K562 (cell line): ENCODE data around the gene PRTFDC1. TPM values are rescaled to one million over a fixed set of nuclear protein-coding genes. Genes with fewer than 3 reads are reported as not detected.

Source experiments
- ATAC-seq: fragments of 200-7000 bp; cut with Tn5 transposase; 3 replicates; pipeline ENCODE4 v1.9.1; 2020; ENCODE audit warnings: moderate library complexity
- BruUV-seq: library from RNA; stranded (reverse); fragments of 400-500 nt; replicated peaks from 2 replicates; lab custom pipeline; 2021; lab: Mats Ljungman, UMichigan
- CTCF ChIA-PET: fragments of 300-600 bp; formaldehyde crosslinking; extraction: SDS; loops from one replicate; lab custom pipeline; 2021; ENCODE audit warnings: low intra/inter-chr PET ratio; lab: Yijun Ruan, JAX
- POLR2A ChIA-PET: fragments of 300-600, 350-650 bp; sonication (Branson Sonifier 250); formaldehyde crosslinking; extraction: SDS; loops from one replicate; lab custom pipeline; 2021; ENCODE audit warnings: antibody characterized with exemption, inconsistent platforms; lab: Yijun Ruan, JAX
- DNase-seq, 4 experiments: peaks; one replicate each; pipeline versions ENCODE4 v3.0.0 to v3.0.0-alpha.2; 2011 to 2018; ENCODE audit warnings: low spot score in 3 of 4, mixed read lengths in 3 of 4; ENCODE audit errors: extremely low read depth in 1 of 4
- FAIRE-seq: peaks from 2 replicates; lab custom pipeline; 2011; peaks lifted over from hg19 to GRCh38; lab: Jason Lieb, UNC
- H2AFZ ChIP-seq: 2 replicates; pipeline ENCODE4 v1.6.0; 2011; ENCODE audit warnings: low read depth, low read length, control low read depth, inconsistent platforms
- H3K27ac ChIP-seq: fragments of 200-600 bp; 3 replicates; pipeline ENCODE4 v1.8.0; 2011; ENCODE audit warnings: low read depth, mild to moderate bottlenecking, control low read depth, inconsistent platforms, low read length, moderate library complexity, mixed read lengths; ENCODE audit errors: extremely low read depth
- H3K27me3 ChIP-seq, 2 experiments: fragments of 300-600 bp in 1 of 2; 2 replicates in 1 of 2; 3 replicates in 1 of 2; pipeline versions ENCODE4 v1.6.0 to v1.8.0; 2011; ENCODE audit warnings: inconsistent platforms in 2 of 2, low read length in 2 of 2, mild to moderate bottlenecking in 1 of 2, mixed read lengths in 1 of 2, moderate library complexity in 1 of 2; ENCODE audit not compliant: control insufficient read depth in 2 of 2, insufficient read depth in 2 of 2
- H3K36me3 ChIP-seq: fragments of 300-600 bp; 3 replicates; pipeline ENCODE4 v1.8.0; 2011; ENCODE audit warnings: mild to moderate bottlenecking, low read length, inconsistent platforms; ENCODE audit not compliant: control insufficient read depth, insufficient read depth
- H3K4me1 ChIP-seq, 2 experiments: fragments of 200-600 bp in 1 of 2; replicated peaks in 1 of 2; 2 replicates in 1 of 2; 3 replicates in 1 of 2; pipeline versions ENCODE4 v1.5.1 to v1.8.0; 2011; ENCODE audit warnings: inconsistent platforms in 2 of 2, low read length in 2 of 2, mild to moderate bottlenecking in 1 of 2, mixed read lengths in 1 of 2, moderate library complexity in 1 of 2; ENCODE audit not compliant: control insufficient read depth in 2 of 2, insufficient read depth in 2 of 2
- H3K4me2 ChIP-seq: 2 replicates; pipeline ENCODE4 v1.6.1; 2011; ENCODE audit warnings: low read length, control low read depth, inconsistent platforms, mixed read lengths; ENCODE audit not compliant: insufficient read depth
- H3K4me3 ChIP-seq: fragments of 200-600 bp; sonication (generic), shearing (Covaris generic); 2 replicates; pipeline ENCODE4 v1.5.1; 2016; ENCODE audit warnings: control low read depth, inconsistent platforms
- H3K79me2 ChIP-seq: fragments of 200-600 bp; 3 replicates; pipeline ENCODE4 v1.8.0; 2011; ENCODE audit warnings: low read length, inconsistent platforms; ENCODE audit not compliant: control insufficient read depth, insufficient read depth
- H3K9ac ChIP-seq, 2 experiments: 2 replicates each; pipeline versions ENCODE4 v1.6.0 to v1.6.1; 2011; ENCODE audit warnings: low read depth in 2 of 2, low read length in 2 of 2, control low read depth in 1 of 2, inconsistent platforms in 1 of 2, mild to moderate bottlenecking in 1 of 2, mixed read lengths in 1 of 2; ENCODE audit not compliant: insufficient read depth in 1 of 2
- H3K9me1 ChIP-seq: one replicate; pipeline ENCODE4 v1.6.0; 2011; ENCODE audit warnings: inconsistent platforms, mild to moderate bottlenecking, low read length, moderate library complexity; ENCODE audit not compliant: control insufficient read depth, insufficient read depth
- H3K9me3 ChIP-seq: replicated peaks from 2 replicates; pipeline ENCODE4 v1.5.1; 2011; ENCODE audit warnings: low read depth, low read length, inconsistent platforms; ENCODE audit not compliant: control insufficient read depth, insufficient read depth
- H4K20me1 ChIP-seq: replicated peaks from 2 replicates; pipeline ENCODE4 v1.6.1; 2011; ENCODE audit warnings: low read length, inconsistent platforms, mixed read lengths; ENCODE audit not compliant: control insufficient read depth, insufficient read depth
- FOXA3 ChIP-seq, 2 experiments: fragments of 450-650 bp in 1 of 2; sonication (generic) in 1 of 2; formaldehyde crosslinking; IDR thresholded peaks in 1 of 2; conservative IDR thresholded peaks in 1 of 2; 2 replicates each; pipeline versions ENCODE4 v1.4.0 to v1.8.0; 2020 to 2022; ENCODE audit warnings: mild to moderate bottlenecking in 2 of 2, missing genetic modification reagents in 1 of 2
- HNRNPK ChIP-seq: fragments of 200-400 bp; formaldehyde crosslinking; IDR thresholded peaks from one replicate; pipeline ENCODE4 v1.6.1; 2018; ENCODE audit warnings: mild to moderate bottlenecking, low read depth, low read length; ENCODE audit not compliant: poor library complexity, severe bottlenecking
- ILK ChIP-seq: fragments of 450-650 bp; IDR thresholded peaks from 2 replicates; pipeline ENCODE4 v1.6.1; 2016; ENCODE audit warnings: missing genetic modification characterization, low read depth, mild to moderate bottlenecking, missing compliant biosample characterization, moderate library complexity, borderline replicate concordance
- SLC30A9 ChIP-seq: fragments of 250-450 bp; sonication (Bioruptor Pico); IDR thresholded peaks from 2 replicates; pipeline ENCODE4 v1.8.0; 2022; ENCODE audit warnings: mild to moderate bottlenecking, moderate library complexity
- TRIM24 ChIP-seq, 2 experiments: fragments of 450-650 bp; IDR thresholded peaks; 2 replicates each; pipeline ENCODE4 v1.6.1; 2016
- ZZZ3 ChIP-seq: fragments of 450-650 bp; IDR thresholded peaks from 2 replicates; pipeline ENCODE4 v1.6.1; 2016; ENCODE audit warnings: antibody characterized with exemption, mild to moderate bottlenecking, moderate library complexity
- WGBS: fragments of 100-300 bp; shearing (Covaris generic); methylation state at CpG from one replicate; pipeline ENCODE4 v1.1.6; 2016; ENCODE audit warnings: low coverage, mixed read lengths; ENCODE audit not compliant: insufficient coverage; ENCODE audit errors: missing lambda C conversion rate; 5-methylcytosine and 5-hydroxymethylcytosine counted together
- in situ Hi-C: fragments of 300-500 bp; cut with MboI; formaldehyde crosslinking; loops from 4 replicates; pipeline ENCODE4 v1.15.0; 2018; ENCODE audit warnings: inconsistent platforms, mixed read lengths
- intact Hi-C: fragments of 100-400 bp; cut with micrococcal nuclease; formaldehyde crosslinking; loops from 2 replicates; pipeline ENCODE4 v1.14.2; 2022
- polyA plus RNA-seq, 8 experiments: library from polyadenylated mRNA; depleted of rRNA in 4 of 8; stranded (reverse) in 5 of 8; unstranded in 3 of 8; fragments of >200 nt; fragmentation: Nextera tagmentation in 2 of 8; fragmentation: Illumina TruSeq in 1 of 8; extraction: Ambion mirVana in 2 of 8; extraction: Trizol in 1 of 8; gene quantifications; 2 replicates each; pipeline versions ENCODE4 v1.2.1 to v1.2.3, GENCODE V29; 2011 to 2014; ENCODE audit warnings: inconsistent platforms in 1 of 8, missing spikeins in 1 of 8
- total RNA-seq, 7 experiments: library from RNA; depleted of rRNA in 6 of 7; stranded (reverse); fragments of >200 nt in 6 of 7; fragmentation: Illumina TruSeq in 2 of 7; extraction: Trizol in 2 of 7; gene quantifications; 2 replicates each; pipeline versions ENCODE4 v1.2.1 to v1.2.3, GENCODE V29; 2011 to 2021; ENCODE audit warnings: low replicate concordance in 1 of 7
- TF ChIP-seq, protein P1 (sequence below): fragments of 250-450 bp; sonication (Bioruptor Pico); IDR thresholded peaks from 2 replicates; pipeline ENCODE4 v1.4.0; 2020; ENCODE audit warnings: mild to moderate bottlenecking, moderate library complexity
- TF ChIP-seq, protein P2 (sequence below): fragments of 450-650 bp; IDR thresholded peaks from 2 replicates; pipeline ENCODE4 v1.6.1; 2016; ENCODE audit warnings: mild to moderate bottlenecking
- TF ChIP-seq, protein P3 (sequence below): sonication (generic); formaldehyde crosslinking; IDR thresholded peaks from 2 replicates; pipeline ENCODE4 v1.8.1; 2023; ENCODE audit warnings: missing genetic modification reagents, mild to moderate bottlenecking, borderline replicate concordance

The PRTFDC1 gene
- total and polyA plus RNA-seq, 9 of the 15 experiments (the other 6 are each of a cell fraction or from before 2014, with no cell fraction given), result 7.0 to 27.6 (median 10.0) TPM

DNA sequence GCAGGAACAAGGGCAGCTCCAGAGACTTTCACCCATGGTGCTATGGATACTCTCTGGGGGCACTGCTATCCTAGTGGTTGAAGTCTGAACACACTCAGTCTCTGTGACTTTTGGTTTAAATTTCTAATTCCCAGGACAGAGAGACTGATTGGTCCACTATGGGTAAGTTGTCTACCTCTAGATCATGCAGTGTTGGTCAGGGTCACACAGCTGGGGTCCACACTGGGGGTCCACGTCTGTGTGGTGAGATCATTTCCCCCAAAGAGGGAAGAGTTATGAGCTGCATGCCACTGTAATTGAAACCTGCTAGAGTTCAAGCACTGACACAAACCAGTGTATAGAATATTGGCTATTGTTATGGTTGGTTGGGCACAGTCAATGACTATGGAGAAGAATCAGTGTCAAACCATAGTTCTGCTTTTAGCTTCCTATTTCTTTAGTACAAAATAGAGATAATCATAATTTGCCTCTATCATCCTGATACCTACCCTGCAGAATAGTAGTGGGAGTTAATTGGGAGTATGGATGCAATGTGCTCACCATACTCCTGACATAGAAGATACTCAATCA, 101.6 kb downstream of the PRTFDC1 start (continued):
- TF ChIP-seq, protein P1, sequence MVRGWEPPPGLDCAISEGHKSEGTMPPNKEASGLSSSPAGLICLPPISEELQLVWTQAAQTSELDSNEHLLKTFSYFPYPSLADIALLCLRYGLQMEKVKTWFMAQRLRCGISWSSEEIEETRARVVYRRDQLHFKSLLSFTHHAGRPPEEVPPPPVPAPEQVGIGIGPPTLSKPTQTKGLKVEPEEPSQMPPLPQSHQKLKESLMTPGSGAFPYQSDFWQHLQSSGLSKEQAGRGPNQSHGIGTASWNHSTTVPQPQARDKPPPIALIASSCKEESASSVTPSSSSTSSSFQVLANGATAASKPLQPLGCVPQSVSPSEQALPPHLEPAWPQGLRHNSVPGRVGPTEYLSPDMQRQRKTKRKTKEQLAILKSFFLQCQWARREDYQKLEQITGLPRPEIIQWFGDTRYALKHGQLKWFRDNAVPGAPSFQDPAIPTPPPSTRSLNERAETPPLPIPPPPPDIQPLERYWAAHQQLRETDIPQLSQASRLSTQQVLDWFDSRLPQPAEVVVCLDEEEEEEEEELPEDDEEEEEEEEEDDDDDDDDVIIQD (CRISPR knock-in tag), result no peak
- no peak for TF ChIP-seq ILK (tag)
- TF ChIP-seq TRIM24 (IDR thresholded peaks at IDR 0.05), result no peak
- TF ChIP-seq, all 486 proteins: peak for 0

DNA sequence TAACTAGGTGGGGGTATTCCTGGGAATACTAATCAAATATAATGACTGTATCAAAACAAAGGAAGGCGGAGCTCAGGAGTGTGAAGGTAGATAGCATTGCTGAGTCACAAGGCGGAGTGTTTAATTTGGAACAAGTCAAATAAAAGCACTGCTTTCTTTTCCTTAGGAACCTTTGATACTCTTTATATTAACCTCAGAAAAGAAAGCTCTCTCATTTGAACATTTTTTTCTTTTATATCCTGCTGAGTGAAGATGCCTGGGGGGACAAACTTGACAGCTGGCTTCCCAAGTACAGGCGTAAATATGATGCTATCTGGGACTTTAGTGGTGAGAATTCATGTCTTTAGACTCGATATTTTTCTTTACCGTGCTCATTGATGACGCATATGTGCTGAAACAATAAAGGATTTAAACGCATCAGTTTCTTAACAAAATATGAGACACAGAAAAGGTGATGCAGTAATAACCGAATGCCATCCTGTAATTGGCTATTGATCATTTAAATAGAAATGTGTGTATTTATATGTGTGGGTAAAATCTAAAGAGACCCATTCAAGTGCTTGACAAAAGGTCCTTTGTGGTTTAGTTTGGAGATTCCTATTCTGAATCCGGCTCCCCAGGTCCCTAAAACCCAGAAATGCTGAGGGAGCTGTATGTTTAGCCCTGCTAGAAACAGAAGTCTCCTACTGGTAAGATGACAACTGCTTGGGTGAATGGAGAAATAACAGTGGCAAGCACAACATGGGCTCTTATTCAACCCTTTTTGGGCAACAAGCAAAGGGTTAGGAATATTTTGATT, 102.7 kb downstream of the PRTFDC1 start:
- POLR2A ChIA-PET, result interaction anchor here (0.6 to 1.5 kb wide), 2 partner anchors 10 to 49 kb away, joined by 3 read pairs; no protein-coding TSS in a partner anchor
- H3K4me3 ChIP-seq, result no peak overlapping the region
- WGBS, result 35% methylated on average over 9 of the region's 9 CpGs
- H3K9ac ChIP-seq, result no peak overlapping the region
- FAIRE-seq (no peak), DNase-seq (no peak), ATAC-seq (no peak)
- no peaks in the 10 kb centered on the region for H4K20me1 ChIP-seq
- CTCF ChIA-PET, result no interaction called here
- intact Hi-C loops, result no loop called here
- no peaks in the 10 kb centered on the region for H3K9me1 ChIP-seq
- BruUV-seq, result no TSS peak
- peaks cover 0 to 20% of the 10 kb centered on the region in 2 experiments; a peak in 3 of 5 replicates for H3K4me1 ChIP-seq
- no peaks in the 10 kb centered on the region for H3K79me2 ChIP-seq
- no peak overlapping the region for H2AFZ ChIP-seq
- H3K36me3 ChIP-seq, result no peaks in the 10 kb centered on the region
- no peak overlapping the region for H3K4me2 ChIP-seq
- in situ Hi-C loops, result no loop called here
- no peaks in the 10 kb centered on the region for H3K9me3 ChIP-seq
- no peaks in the 10 kb centered on the region for H3K27me3 ChIP-seq
- no peak overlapping the region for H3K27ac ChIP-seq
- TF ChIP-seq ZZZ3 (no peak), HNRNPK (no peak), SLC30A9 (CRISPR knock-in tag) (no peak), FOXA3 (CRISPR knock-in tag; conservative IDR thresholded peaks at IDR 0.05 in 1 of 2, IDR thresholded peaks at IDR 0.05 in 1 of 2) (no peak)
- TF ChIP-seq, protein P2, sequence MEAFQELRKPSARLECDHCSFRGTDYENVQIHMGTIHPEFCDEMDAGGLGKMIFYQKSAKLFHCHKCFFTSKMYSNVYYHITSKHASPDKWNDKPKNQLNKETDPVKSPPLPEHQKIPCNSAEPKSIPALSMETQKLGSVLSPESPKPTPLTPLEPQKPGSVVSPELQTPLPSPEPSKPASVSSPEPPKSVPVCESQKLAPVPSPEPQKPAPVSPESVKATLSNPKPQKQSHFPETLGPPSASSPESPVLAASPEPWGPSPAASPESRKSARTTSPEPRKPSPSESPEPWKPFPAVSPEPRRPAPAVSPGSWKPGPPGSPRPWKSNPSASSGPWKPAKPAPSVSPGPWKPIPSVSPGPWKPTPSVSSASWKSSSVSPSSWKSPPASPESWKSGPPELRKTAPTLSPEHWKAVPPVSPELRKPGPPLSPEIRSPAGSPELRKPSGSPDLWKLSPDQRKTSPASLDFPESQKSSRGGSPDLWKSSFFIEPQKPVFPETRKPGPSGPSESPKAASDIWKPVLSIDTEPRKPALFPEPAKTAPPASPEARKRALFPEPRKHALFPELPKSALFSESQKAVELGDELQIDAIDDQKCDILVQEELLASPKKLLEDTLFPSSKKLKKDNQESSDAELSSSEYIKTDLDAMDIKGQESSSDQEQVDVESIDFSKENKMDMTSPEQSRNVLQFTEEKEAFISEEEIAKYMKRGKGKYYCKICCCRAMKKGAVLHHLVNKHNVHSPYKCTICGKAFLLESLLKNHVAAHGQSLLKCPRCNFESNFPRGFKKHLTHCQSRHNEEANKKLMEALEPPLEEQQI, result no peak
- TF ChIP-seq, protein P3, sequence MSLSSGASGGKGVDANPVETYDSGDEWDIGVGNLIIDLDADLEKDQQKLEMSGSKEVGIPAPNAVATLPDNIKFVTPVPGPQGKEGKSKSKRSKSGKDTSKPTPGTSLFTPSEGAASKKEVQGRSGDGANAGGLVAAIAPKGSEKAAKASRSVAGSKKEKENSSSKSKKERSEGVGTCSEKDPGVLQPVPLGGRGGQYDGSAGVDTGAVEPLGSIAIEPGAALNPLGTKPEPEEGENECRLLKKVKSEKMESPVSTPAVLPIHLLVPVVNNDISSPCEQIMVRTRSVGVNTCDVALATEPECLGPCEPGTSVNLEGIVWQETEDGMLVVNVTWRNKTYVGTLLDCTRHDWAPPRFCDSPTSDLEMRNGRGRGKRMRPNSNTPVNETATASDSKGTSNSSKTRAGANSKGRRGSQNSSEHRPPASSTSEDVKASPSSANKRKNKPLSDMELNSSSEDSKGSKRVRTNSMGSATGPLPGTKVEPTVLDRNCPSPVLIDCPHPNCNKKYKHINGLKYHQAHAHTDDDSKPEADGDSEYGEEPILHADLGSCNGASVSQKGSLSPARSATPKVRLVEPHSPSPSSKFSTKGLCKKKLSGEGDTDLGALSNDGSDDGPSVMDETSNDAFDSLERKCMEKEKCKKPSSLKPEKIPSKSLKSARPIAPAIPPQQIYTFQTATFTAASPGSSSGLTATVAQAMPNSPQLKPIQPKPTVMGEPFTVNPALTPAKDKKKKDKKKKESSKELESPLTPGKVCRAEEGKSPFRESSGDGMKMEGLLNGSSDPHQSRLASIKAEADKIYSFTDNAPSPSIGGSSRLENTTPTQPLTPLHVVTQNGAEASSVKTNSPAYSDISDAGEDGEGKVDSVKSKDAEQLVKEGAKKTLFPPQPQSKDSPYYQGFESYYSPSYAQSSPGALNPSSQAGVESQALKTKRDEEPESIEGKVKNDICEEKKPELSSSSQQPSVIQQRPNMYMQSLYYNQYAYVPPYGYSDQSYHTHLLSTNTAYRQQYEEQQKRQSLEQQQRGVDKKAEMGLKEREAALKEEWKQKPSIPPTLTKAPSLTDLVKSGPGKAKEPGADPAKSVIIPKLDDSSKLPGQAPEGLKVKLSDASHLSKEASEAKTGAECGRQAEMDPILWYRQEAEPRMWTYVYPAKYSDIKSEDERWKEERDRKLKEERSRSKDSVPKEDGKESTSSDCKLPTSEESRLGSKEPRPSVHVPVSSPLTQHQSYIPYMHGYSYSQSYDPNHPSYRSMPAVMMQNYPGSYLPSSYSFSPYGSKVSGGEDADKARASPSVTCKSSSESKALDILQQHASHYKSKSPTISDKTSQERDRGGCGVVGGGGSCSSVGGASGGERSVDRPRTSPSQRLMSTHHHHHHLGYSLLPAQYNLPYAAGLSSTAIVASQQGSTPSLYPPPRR (CRISPR knock-in tag), result no peak
